Embryonic facial prominence (tissue), 1 donor: ENCODE measurements around the gene THSD7A.

ENCODE experiments used
- DNase-seq: peaks from one replicate; pipeline ENCODE4 v3.0.0-alpha.2; 2016; ENCODE audit errors: extremely low spot score

THSD7A gene, protein sequence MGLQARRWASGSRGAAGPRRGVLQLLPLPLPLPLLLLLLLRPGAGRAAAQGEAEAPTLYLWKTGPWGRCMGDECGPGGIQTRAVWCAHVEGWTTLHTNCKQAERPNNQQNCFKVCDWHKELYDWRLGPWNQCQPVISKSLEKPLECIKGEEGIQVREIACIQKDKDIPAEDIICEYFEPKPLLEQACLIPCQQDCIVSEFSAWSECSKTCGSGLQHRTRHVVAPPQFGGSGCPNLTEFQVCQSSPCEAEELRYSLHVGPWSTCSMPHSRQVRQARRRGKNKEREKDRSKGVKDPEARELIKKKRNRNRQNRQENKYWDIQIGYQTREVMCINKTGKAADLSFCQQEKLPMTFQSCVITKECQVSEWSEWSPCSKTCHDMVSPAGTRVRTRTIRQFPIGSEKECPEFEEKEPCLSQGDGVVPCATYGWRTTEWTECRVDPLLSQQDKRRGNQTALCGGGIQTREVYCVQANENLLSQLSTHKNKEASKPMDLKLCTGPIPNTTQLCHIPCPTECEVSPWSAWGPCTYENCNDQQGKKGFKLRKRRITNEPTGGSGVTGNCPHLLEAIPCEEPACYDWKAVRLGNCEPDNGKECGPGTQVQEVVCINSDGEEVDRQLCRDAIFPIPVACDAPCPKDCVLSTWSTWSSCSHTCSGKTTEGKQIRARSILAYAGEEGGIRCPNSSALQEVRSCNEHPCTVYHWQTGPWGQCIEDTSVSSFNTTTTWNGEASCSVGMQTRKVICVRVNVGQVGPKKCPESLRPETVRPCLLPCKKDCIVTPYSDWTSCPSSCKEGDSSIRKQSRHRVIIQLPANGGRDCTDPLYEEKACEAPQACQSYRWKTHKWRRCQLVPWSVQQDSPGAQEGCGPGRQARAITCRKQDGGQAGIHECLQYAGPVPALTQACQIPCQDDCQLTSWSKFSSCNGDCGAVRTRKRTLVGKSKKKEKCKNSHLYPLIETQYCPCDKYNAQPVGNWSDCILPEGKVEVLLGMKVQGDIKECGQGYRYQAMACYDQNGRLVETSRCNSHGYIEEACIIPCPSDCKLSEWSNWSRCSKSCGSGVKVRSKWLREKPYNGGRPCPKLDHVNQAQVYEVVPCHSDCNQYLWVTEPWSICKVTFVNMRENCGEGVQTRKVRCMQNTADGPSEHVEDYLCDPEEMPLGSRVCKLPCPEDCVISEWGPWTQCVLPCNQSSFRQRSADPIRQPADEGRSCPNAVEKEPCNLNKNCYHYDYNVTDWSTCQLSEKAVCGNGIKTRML (N-terminal part only)

DNA sequence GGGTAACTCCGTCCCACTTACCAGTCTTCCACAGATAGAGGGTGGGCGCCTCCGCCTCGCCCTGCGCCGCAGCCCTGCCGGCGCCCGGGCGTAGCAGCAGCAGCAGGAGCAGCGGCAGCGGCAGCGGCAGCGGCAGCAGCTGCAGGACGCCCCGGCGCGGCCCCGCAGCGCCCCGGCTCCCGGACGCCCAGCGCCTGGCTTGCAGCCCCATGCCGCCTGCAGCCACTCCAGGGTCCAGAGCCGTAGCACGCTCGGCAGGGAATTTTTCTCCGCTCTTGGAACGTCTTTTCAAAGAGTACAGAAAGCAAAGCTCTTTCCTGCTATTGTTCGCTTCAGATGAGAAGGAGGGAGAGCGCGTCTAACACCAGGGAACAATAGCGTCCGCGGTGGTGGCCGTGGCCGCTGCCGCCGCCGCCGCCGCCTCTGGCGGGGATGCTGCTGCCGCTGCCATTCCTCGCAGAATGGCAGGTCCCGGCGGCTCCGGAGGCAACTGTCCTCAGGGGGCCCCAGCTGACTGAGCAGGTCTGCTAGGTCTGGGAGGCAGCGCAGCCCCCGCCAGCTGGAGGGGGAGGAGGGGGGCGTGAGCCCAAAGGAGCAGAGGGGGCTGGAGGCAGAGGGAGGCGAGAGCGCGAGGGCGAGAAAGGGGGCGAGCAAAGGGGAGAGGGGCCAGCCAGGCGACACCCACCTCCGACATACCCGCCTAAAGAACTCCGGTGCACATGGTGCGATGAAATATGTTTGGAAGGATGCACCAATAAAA is at the start of gene THSD7A:
TSS of gene THSD7A (minus strand) at position 463 of the 760 bp plus-strand sequence. CDS start at position 211, 252 bp downstream.
- no peak for DNase-seq

DNA sequence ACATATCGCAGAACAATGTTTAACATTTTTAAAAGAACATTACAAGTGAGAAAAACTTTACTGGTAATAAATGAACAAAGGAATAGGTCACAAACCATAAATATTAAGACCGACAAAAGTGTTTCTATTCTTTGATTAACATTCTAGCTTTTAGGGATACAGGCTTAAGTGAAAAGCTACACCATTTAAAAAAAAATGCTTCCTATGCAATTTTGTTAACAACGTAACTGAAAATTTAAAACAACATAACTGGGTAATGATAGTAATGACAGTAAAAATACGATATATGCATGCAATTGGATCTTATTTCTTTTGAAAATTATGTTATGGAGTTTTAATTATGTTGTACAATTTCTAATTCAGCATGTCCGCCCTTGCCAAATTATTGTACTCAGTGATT is 49.7 kb upstream of the THSD7A start:
- no peak for DNase-seq

DNA sequence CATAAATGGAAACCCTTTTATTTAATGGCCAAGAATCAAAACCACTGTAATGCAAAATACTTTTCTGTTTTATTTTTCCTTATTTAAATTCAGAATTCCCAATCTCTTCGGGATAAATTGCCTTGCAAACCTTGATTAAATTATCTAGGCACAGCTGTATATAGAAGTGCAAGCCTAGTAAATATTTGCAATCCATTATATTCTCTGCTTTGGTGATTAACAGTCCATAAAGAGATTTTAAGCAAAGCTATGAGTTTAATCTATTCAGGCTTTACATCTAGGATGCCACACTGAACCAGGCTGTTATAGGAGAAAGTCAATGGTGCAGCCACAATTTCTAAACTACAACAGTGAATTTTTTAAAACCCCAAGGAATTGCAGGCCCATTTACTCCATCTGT is 43.6 kb upstream of the THSD7A start:
- no peak for DNase-seq

DNA sequence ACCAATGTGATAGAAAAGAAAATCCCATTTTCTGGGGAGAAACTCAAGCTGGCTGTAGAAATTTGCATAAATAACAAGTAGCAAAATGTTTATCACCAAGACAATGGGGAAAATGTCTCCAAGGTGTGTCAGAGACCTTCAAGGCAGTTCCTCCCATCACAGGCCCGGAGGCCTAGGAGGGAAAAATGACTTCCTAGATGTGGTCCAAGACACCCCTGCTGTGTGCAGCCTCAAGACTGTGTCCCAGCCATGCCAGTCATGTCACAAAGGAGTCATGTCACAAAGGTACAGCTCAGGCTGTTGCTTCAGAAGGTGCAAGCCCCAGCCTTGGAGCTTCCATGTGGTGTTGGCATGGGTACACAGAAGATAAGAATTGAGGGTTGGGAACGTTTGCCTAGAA is 33.7 kb upstream of the THSD7A start:
- DNase-seq, result no peak

DNA sequence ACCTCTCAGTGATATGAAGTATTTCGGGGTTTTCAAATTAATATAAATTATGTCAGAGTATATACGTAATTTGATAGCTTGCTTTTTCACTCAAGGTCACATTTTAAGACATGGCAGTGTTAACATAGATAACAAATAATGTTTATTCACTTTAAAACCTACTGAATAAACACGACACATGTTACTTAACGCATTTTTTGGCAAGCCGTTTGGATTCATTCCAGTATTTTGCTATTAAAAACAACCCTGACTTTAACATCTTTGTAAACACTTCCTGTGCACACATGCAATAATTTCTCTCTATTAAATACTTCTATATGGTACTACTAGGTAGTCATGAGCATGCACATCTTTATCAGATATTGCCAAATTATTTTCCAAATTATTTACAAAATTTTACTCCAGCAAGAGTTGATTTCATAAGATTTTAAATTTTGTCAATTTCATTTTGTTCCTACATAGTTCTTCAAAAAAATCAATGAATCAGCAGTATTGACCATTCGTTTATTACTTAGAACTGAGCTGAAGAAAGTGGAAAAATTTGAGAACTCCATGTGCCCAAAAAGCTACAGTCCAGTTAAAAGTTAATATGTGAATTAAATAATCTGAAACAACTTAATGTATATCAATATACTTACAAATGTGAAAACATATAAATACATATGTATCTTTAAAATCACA is 26.8 kb upstream of the THSD7A start:
- no peak for DNase-seq

DNA sequence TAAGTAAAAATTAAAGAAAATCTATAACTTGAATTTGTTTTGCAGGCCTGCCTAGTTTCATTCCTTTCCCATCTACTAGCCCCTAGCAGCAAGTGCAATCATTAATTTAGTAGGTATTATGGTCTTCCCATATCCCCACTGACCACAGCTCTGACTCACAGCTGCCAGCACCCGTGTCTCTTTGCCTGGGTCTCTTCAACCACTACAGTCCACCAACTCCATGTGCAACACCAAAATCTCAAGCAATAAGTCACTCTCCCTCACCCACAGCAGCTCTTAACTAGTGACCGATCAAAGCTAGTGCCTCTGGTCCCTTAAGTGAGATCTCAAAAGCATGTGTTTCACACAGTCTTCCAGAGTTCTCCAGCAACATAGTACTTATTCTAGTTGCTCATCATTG is 26.0 kb upstream of the THSD7A start:
- DNase-seq, result no peak

DNA sequence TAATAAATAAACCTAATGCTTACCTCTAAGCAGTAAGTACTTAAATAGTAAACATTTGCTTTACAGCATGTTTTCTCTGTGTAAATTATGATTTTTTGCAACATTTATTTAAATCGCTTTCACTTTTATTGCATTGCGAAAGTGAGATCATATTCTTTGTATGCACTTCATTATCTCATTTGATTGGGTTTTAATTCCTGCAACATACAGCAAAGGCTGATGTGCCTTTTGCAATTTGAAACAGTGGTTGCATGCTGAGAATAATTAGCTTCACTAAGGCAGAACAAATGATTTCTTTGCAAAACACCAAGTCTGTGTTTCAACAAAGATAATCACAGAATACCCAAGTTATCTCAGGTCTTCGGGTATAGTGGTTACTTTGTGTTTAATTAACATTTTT is 16.3 kb upstream of the THSD7A start:
- no peak for DNase-seq

DNA sequence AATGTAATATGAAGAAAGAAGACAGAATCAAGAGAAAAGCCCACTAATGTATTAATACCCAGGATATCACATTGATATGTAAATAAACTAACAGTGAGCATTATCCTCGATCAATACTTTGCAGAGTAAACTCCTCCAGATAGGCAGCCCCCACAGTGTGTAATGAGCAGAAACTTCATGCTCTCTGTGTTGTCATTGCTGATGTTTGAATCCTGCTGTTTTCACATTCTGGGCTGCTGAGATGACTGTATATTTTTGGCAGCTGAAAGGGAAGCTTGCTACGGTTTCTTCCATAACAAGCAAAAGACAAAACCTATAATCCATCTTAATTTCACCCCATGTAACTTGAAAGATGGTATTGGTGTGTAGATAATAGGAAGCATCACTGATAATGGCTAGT is 15.3 kb upstream of the THSD7A start:
- no peak for DNase-seq

DNA sequence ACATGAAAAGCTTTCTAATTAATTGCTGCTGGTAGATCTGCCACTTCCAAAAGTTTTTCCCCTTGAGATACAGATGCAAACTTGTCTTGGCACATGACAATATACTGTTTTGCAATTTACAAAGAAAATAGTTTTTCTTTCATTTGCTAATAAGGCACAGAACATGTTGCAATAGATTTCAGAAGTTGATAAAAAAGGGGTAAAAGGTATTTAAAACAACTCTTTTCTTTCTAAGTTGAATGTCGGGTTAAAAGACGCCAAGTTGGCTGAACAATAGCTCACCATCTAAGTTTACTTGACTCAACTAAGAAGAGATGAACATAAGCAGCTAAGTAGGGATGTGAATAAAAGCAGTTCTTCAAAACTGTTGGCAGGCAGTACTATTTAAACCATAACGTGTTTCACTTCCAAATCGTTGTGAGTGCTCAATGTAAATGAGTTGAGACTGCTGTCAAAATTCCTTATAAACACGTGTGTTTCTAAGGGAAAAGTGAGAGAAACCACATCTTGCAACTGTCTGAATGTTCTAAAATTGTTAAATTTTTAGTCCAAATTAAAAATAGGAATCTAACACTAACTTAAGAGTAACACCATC is 14.5 kb upstream of the THSD7A start:
- DNase-seq, result no peak

DNA sequence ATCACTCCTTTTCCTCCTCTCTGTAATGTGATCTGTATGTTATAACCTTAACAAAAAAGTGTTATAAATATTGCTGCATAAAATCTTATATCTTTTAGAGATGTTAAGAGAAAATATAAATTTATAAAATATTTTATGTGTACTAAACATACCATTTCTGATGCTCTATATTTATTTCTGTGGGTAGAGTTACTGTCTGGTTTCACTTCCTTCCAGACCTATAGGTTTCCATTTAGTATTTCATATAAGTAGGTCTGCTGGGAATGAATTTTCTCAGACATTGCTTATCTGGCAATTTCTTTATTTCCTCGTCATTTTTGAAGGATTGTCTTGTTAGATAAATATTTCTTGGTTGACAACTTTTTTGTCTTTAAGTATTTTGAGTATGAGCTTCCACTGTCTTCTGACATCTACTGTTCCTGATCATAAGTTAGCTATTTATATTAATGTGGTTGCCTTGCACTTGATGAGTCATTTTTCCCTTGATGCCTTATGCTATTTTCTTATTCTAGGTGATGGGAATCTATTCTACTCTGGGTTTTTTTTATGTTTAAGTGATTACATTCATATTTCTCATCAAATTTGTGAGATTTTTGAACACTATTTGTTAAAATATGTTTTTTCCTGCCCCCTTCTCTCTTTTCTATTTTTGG is 11.2 kb upstream of the THSD7A start:
- DNase-seq, result no peak

DNA sequence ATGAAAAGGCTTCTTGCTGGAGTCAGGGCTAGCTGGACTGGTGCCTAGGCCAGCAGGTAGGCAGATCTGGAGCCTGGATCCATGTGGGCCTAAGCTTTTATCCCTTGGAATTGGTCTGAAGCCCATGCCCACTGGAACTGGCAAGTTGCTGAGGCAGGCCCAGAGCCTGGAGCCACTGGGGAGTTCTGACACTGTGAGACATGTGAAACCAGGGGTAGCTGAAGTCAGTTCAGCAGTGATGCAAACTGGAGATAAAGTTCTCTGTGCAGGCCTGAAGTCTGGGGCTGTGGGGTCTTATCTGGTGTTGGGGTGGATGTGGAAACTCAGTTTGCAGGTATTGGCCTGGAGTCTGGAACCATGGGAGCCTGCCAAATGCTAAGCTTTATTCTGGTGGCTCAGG is 9.7 kb upstream of the THSD7A start:
- no peak for DNase-seq

DNA sequence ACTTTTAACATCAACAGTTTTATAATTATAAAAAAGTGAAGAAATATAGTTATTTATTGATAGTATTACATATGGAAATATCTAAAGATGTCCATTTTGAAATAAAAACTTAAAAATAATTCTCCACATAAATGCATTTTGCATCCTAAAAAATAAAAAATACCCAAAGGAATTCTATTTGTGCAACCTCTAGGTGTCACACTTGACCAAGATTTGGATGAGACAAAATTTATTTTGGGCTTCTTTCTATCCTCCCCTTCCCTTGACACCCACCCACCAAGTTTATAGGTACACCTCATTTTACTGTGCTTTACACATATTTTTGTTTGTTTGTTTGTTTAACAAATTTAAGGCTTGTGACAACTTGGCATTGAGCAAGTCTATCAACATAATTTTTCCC is 3.3 kb upstream of the THSD7A start:
- no peak for DNase-seq

DNA sequence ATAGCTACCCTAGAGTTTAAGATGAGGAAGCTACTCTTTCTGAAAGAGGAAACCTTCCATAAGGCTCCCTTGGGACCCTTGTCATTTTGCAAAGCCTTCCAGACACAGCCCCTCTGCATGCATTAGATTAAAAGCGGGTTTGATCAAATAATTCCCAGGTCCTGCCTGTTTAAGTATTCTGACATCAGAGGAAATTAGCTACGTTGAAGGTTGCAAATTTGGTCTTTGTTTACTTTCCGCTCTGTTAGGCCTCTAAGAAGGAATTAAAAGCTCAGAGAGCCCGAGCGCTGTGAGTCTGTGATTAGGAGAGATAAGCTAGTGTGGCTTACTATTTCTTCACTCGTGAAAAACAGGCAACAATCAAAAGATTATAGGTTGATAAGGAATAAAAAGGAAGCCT is 1.4 kb upstream of the THSD7A start:
- DNase-seq, result no peak

DNA sequence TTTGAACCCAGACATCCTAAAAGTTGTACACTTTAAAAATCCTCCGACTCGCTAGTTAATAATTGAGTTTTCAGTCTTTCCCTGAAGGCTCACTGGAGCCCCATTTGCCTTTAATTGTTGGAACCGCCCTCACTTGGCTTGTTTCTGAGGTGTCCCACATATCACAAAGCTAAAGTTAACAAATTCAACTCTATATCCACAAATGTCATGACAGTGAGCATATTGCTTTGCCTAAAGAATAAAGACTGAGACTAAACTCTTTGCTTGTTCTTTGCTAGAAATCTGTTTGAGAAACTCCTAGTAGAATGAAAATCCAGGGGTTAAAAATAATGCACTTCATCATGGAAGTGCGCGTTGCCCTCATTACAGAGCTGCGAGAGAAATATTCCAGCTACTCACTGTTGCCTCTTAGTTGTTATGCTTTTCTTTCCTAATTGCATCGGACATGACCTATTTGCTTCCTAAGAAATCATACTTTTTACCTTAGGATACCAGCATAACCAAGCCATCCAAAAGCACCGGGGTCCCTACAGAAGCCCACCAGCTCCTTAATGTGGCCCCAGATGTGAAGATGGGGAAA is 752 bp downstream of the THSD7A start:
- no peak for DNase-seq

DNA sequence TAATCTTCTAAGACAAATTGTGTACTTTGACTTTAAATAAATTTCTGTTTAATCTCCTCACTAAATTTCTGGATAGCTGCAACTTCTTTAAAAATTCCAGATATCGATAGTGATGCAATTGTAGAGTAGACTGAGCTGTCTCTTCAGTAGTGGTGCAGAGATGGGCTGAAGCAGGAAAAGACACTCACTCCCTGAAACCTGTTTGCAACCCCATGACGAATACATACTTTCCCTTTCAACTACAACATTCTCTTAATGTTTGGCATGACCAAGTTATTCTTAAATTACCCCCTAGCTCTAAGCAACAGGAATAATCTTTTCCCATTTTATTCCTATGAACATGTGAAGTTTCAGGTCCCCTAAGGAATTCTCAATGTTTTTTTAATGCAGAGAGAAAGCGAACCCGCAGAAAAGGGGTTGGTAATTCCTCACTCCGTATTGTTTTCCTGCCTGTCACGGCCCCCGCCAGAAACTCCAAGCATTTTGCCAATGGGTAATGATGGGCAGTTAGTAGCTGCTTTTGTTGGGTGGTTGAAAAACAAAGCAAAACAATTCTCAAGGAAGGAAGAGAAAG is 1.3 kb downstream of the THSD7A start:
- no peak for DNase-seq

DNA sequence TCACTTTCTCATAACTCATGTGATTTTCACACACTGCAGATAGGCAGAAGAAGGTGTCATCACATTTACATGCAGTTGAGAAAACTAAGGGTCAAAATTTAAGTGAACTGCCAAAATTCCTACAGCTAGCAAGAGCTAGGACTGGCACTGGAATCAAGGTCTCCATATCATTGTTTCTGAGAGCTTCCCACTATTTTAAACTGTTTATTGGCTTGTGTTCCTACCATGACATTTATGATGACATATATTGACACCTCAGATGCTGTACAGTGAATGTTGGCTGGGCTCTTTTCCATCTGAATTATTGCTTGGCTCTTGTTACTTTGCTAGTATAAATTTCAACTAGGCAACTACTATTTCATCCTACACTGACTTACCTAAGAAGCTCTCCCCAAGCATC is 2.0 kb downstream of the THSD7A start:
- DNase-seq, result no peak

DNA sequence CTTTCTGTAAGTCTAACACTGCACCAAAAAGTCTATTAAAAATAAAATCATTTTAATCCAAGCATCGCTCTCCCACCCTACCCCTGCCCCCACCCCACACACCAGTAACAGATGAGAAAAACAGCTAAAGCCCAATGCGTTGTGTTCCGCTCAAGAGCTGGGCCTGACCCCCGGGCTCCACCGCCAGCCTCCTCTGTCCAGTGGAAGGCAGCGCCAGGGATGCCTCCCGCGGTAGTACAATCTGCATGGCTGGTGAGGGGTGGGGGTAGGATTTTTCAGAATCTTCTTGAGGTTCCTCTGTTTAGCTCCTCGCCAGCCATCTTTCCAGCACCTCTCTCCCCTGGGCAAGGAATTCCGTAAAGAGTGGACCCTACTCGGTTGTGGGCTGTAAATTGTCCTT is 12.1 kb downstream of the THSD7A start:
- no peak for DNase-seq

DNA sequence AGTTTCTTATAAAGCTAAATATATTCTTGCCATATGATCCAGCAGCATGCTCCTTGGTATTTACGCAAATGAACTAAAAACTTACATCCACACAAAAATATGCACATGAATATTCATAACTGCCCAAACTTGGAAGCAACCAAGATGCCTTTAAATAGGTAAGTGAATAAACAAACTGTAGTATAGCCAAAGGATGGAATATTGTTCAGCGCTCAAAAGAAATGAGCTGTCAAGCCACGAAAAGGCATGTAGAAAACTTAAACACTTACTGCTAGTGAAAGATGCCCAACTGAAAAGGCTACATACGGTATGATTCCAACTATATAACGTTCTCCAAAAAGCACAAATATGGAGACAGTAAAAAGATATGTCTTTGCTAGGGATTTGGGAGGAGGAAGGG is 12.7 kb downstream of the THSD7A start:
- DNase-seq, result no peak

DNA sequence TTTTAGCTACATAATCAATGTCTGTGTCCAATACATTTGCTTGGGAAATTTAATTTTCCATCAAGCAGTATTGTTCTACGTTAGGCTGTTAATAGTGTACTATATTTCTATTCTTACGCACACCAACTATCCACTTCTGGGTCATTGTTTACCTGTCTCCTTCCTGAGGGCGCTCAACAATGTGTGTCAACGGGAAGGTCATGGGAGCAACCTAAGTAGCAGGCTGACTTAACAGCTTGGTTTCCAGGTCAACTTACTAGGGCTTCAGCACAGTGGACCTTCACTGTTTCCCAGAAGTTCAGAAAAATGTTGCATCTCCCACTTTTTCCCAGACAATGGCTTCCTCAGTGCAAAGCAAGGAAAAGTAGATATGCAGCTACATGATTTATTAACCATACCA is 13.7 kb downstream of the THSD7A start:
- no peak for DNase-seq
